HG03175 (cell line): ENCODE measurements around the gene GRK1.

Experiments
- ATAC-seq: cut with Tn5 transposase; IDR thresholded peaks from one replicate; pipeline ENCODE4 v1.9.1; 2021; ENCODE audit warnings: mild to moderate bottlenecking, moderate library complexity; ENCODE audit not compliant: unreplicated experiment

GRK1 gene

GRCh38 chr13:113771709-113772331, 104.8 kb downstream of the GRK1 start:
- no peak for ATAC-seq

- ATAC-seq, result no peak
Measured at GRCh38 chr13:113774177-113775107, 107.4 kb downstream of the GRK1 start.

GRCh38 chr13:113775451-113776145, 108.6 kb downstream of the GRK1 start:
- ATAC-seq, result no peak

- ATAC-seq, result no peak
Measured at GRCh38 chr13:113776231-113777125, 109.5 kb downstream of the GRK1 start.

GRCh38 chr13:113777311-113778260, 110.6 kb downstream of the GRK1 start:
- no peak for ATAC-seq

GRCh38 chr13:113781571-113781970, 114.6 kb downstream of the GRK1 start:
- ATAC-seq, result no peak

GRCh38 chr13:113782472-113782871, 115.5 kb downstream of the GRK1 start:
- no peak for ATAC-seq

- no peak for ATAC-seq
Measured at GRCh38 chr13:113783200-113783881, 116.3 kb downstream of the GRK1 start.

GRCh38 chr13:113783966-113784644, 117.1 kb downstream of the GRK1 start:
- ATAC-seq, result no peak

GRCh38 chr13:113784645-113785024, 117.6 kb downstream of the GRK1 start:
- ATAC-seq, result no peak

GRCh38 chr13:113785051-113786010, 118.3 kb downstream of the GRK1 start:
- ATAC-seq, result no peak

GRCh38 chr13:113786262-113786841, 119.3 kb downstream of the GRK1 start:
- no peak for ATAC-seq
